ENCODE results near the gene CLEC4D.

CLEC4D gene

DNA sequence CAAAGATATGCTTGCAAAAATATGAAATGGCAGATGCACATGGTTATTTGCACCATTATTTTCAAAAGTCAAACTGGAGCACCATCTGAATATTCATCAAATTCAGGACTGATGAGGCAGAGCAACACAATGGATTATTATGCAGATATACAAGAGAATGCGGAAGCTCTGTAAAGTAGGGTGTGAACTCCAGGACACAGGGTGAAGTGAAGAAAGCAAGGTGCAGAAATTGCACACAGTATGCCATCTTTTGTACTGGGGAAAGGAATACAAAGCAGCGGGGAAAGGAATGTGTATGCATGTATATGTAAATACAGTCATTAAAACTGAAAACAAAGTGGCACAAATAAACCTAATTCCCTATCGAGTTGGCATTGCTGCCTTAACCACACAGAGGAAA lies 50.1 kb downstream of the CLEC4D start:
- Histone ChIP-seq H3K4me3 (ENCODE audit: low read depth, low read length) (no peak overlapping the region), H3K9me3 (ENCODE audit: control insufficient read depth, insufficient read depth, low read depth, low read length) (no peaks in the 10 kb centered on the region), H3K36me3 (ENCODE audit: control insufficient read depth in 2 of 2, insufficient read depth in 1 of 2, low read length in 2 of 2) (no peaks in the 10 kb centered on the region), H3K27ac (ENCODE audit: extremely low read depth, low read depth, low read length) (no peak overlapping the region), H3K4me1 (ENCODE audit: control insufficient read depth, insufficient read depth, low read length) (no peaks in the 10 kb centered on the region)
- POLR2A ChIA-PET, result no interaction called here
- CTCF ChIA-PET, result interaction anchor here (1.5 to 1.7 kb wide), 2 partner anchors 19 to 487 kb away, joined by 3 to 9 read pairs; no protein-coding TSS in a partner anchor
- no peak for TF ChIP-seq ATF2 (tag by site-specific recombination; IDR thresholded peaks at IDR 0.05; ENCODE audit: low read depth)
- TF ChIP-seq, protein P1, sequence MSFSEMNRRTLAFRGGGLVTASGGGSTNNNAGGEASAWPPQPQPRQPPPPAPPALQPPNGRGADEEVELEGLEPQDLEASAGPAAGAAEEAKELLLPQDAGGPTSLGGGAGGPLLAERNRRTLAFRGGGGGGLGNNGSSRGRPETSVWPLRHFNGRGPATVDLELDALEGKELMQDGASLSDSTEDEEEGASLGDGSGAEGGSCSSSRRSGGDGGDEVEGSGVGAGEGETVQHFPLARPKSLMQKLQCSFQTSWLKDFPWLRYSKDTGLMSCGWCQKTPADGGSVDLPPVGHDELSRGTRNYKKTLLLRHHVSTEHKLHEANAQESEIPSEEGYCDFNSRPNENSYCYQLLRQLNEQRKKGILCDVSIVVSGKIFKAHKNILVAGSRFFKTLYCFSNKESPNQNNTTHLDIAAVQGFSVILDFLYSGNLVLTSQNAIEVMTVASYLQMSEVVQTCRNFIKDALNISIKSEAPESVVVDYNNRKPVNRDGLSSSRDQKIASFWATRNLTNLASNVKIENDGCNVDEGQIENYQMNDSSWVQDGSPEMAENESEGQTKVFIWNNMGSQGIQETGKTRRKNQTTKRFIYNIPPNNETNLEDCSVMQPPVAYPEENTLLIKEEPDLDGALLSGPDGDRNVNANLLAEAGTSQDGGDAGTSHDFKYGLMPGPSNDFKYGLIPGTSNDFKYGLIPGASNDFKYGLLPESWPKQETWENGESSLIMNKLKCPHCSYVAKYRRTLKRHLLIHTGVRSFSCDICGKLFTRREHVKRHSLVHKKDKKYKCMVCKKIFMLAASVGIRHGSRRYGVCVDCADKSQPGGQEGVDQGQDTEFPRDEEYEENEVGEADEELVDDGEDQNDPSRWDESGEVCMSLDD (tag by site-specific recombination; IDR thresholded peaks at IDR 0.05), result no peak
- no peak for TF ChIP-seq ZNF16 (tag by site-specific recombination; IDR thresholded peaks at IDR 0.05; ENCODE audit: low read depth)
- no peak for TF ChIP-seq ZNF76 (tag by site-specific recombination; IDR thresholded peaks at IDR 0.05; ENCODE audit: borderline replicate concordance, low read depth)
- TF ChIP-seq ZNF280C (tag by site-specific recombination; IDR thresholded peaks at IDR 0.05), result no peak
- no peak for TF ChIP-seq ZFP41 (tag by site-specific recombination; IDR thresholded peaks at IDR 0.05; ENCODE audit: borderline replicate concordance)
- no peak for TF ChIP-seq ZBTB48 (tag by site-specific recombination; IDR thresholded peaks at IDR 0.05)
- no peak for TF ChIP-seq YY1 (tag by site-specific recombination; IDR thresholded peaks at IDR 0.05)
- TF ChIP-seq ZNF211 (tag by site-specific recombination; IDR thresholded peaks at IDR 0.05; ENCODE audit: low read depth), result no peak
- no peak for TF ChIP-seq OVOL3 (tag by site-specific recombination; IDR thresholded peaks at IDR 0.05)
- TF ChIP-seq PRDM4 (tag by site-specific recombination; IDR thresholded peaks at IDR 0.05), result no peak
- no peak for TF ChIP-seq PATZ1 (tag by site-specific recombination; IDR thresholded peaks at IDR 0.05)
- no peak for TF ChIP-seq ZNF10 (tag by site-specific recombination; IDR thresholded peaks at IDR 0.05)
- no peak for TF ChIP-seq SP7 (tag by site-specific recombination; IDR thresholded peaks at IDR 0.05)

- no peaks in the 10 kb centered on the region for H3K4me1 ChIP-seq (ENCODE audit: control insufficient read depth, insufficient read depth, low read length)
- no peaks in the 10 kb centered on the region for H3K9me3 ChIP-seq (ENCODE audit: control insufficient read depth, insufficient read depth, low read depth, low read length)
- H3K36me3 ChIP-seq (ENCODE audit: control insufficient read depth in 2 of 2, insufficient read depth in 1 of 2, low read length in 2 of 2), result no peaks in the 10 kb centered on the region
- H3K4me3 ChIP-seq (ENCODE audit: low read depth, low read length), result no peak overlapping the region
- POLR2A ChIA-PET, result no interaction called here
- CTCF ChIA-PET, result interaction anchor here (0.7 to 0.9 kb wide), 2 partner anchors 44 to 325 kb away, joined by 4 read pairs; no protein-coding TSS in a partner anchor
- no peak overlapping the region for H3K27ac ChIP-seq (ENCODE audit: extremely low read depth, low read depth, low read length)
- TF ChIP-seq ZBTB44 (tag by site-specific recombination; IDR thresholded peaks at IDR 0.05) (no peak), PRDM4 (tag by site-specific recombination; IDR thresholded peaks at IDR 0.05) (no peak), PATZ1 (tag by site-specific recombination; IDR thresholded peaks at IDR 0.05) (no peak), ZNF776 (tag by site-specific recombination; IDR thresholded peaks at IDR 0.05; ENCODE audit: borderline replicate concordance) (no peak)
Observed at GRCh38 chr12:8564656-8565055, 51.4 kb downstream of the CLEC4D start.

Data from HEK293 (cell line).